ENCODE measurements around the gene SMIM3. TPM values are rescaled to one million over a fixed set of nuclear protein-coding genes. Genes with fewer than 3 reads are reported as not detected.

Gene SMIM3
- total and polyA plus RNA-seq, 2 of the 8 experiments (the other 6 are each of a cell fraction or from before 2014, with no cell fraction given): 10.4 to 15.7 TPM

- ChIA-PET CTCF (ENCODE audit: partially characterized antibody) (interaction anchor here (0.7 to 3.4 kb wide), 50 partner anchors 9 to 364 kb away, joined by 3 to 88 read pairs (median 4); partner anchors contain the start of genes GPX3, IRGM and SMIM3), POLR2A (ENCODE audit: partially characterized antibody) (interaction anchor here (0.7 to 1.9 kb wide), 6 partner anchors 9 to 101 kb away, joined by 3 to 6 read pairs (median 3); partner anchors contain the start of genes DCTN4 and RBM22)
- no peaks in the 10 kb centered on the region for H3K79me1 ChIP-seq (ENCODE audit: low read depth, low read length)
- peak overlapping the region; percentile 100 for H2AFZ ChIP-seq (ENCODE audit: low read length)
- no peak overlapping the region for H2BK15ac ChIP-seq (ENCODE audit: low read length)
- H3K56ac ChIP-seq (replicated peaks; ENCODE audit: insufficient read length, low read depth, low read length): no peak overlapping the region
- WGBS, 2 experiments (ENCODE audit: extremely low coverage in 1 of 2, insufficient coverage in 1 of 2, insufficient read length in 1 of 2, insufficient replicate concordance in 2 of 2, low coverage in 1 of 2, low lambda C conversion rate in 2 of 2, missing lambda C conversion rate in 1 of 2): 10% methylated on average over 15 of the region's 15 CpGs; no CpG with 5 or more reads in 1 of the 2 experiments
- H2BK12ac ChIP-seq (ENCODE audit: low read depth, low read length): no peak overlapping the region; the same call in 1 of the 2 replicates
- peak overlapping the region; percentile 52 to 60 (median 56) for H3K4me3 ChIP-seq (ENCODE audit: extremely low read depth in 1 of 4, insufficient read depth in 2 of 4, low read depth in 3 of 4, low read length in 4 of 4)
- H3K9ac ChIP-seq (replicated peaks in 1 of 4; ENCODE audit: extremely low read depth in 1 of 4, low read depth in 3 of 4, low read length in 3 of 4): peak overlapping the region; percentile 13 to 43 (median 36); a peak in 5 of 7 replicates
- H3K23ac ChIP-seq (ENCODE audit: insufficient read length): no peak overlapping the region
- H2BK20ac ChIP-seq (ENCODE audit: low read length): no peak overlapping the region
- H3K18ac ChIP-seq (ENCODE audit: extremely low read depth, low read length): peak overlapping the region; percentile 80
- no peak overlapping the region for H2BK120ac ChIP-seq (replicated peaks; ENCODE audit: low read depth, low read length)
- peak in 1 of 2 experiments; percentile 75 for DNase-seq (ENCODE audit: low read depth in 1 of 2, low spot score in 2 of 2)
- FAIRE-seq: peak; percentile 97
- H4K91ac ChIP-seq (replicated peaks; ENCODE audit: insufficient read length, low read length): no peak overlapping the region
- H3K4me2 ChIP-seq (ENCODE audit: insufficient read depth in 1 of 2, low read depth in 2 of 2, low read length in 2 of 2): peak overlapping the region; percentile 75 to 87
- H3K23me2 ChIP-seq (ENCODE audit: low read depth, low read length): peaks cover 2% of the 10 kb centered on the region; the same call in 1 of the 2 replicates
- H3K27ac ChIP-seq (ENCODE audit: low read depth, low read length): 0 out of 2 replicates have a peak overlapping the region, but pooled peaks have one; percentile 5
- 0 out of 2 replicates have a peak overlapping the region, but pooled peaks have one; percentile 0 for H2BK5ac ChIP-seq (ENCODE audit: low read depth, low read length)
- no peaks in the 10 kb centered on the region for H3K79me2 ChIP-seq (ENCODE audit: control insufficient read depth in 1 of 2, insufficient read depth in 2 of 2, low read length in 2 of 2)
- peaks cover 0 to 3% (median 0%) of the 10 kb centered on the region in 4 experiments; a peak in 1 of 7 replicates for H3K4me1 ChIP-seq (replicated peaks in 1 of 4; ENCODE audit: control insufficient read depth in 3 of 4, insufficient read depth in 4 of 4, low read length in 3 of 4)
- H4K8ac ChIP-seq (ENCODE audit: extremely low read depth, insufficient read depth, low read length): no peak overlapping the region
- no peaks in the 10 kb centered on the region; a peak in 2 of 4 replicates for H3K9me3 ChIP-seq (ENCODE audit: insufficient read depth in 2 of 2, low read depth in 1 of 2, low read length in 1 of 2)
- H4K20me1 ChIP-seq (replicated peaks in 1 of 2; ENCODE audit: control insufficient read depth in 1 of 2, insufficient read depth in 2 of 2, low read length in 2 of 2): no peaks in the 10 kb centered on the region
- no peak overlapping the region for H4K5ac ChIP-seq (ENCODE audit: insufficient read length, low read depth, low read length)
- H3K36me3 ChIP-seq (ENCODE audit: control insufficient read depth in 2 of 4, insufficient read depth in 4 of 4, low read length in 3 of 4): no peaks in the 10 kb centered on the region
- no peak overlapping the region for H3K4ac ChIP-seq (replicated peaks; ENCODE audit: insufficient read length, low read depth, low read length)
- H2AK5ac ChIP-seq (ENCODE audit: low read depth, low read length): no peak overlapping the region
- no peak overlapping the region for H3K14ac ChIP-seq (ENCODE audit: insufficient read length)
- H3K27me3 ChIP-seq (replicated peaks in 1 of 4; ENCODE audit: control insufficient read depth in 3 of 4, extremely low read depth in 1 of 4, insufficient read depth in 3 of 4, low read length in 3 of 4): no peaks in the 10 kb centered on the region
- TF ChIP-seq ASH2L (IDR thresholded peaks at IDR 0.05; ENCODE audit: low read length) (peak; percentile 66), YY1 (IDR thresholded peaks at IDR 0.05; ENCODE audit: low read depth, low read length) (no peak), RAD21 (IDR thresholded peaks at IDR 0.05 in 1 of 2, conservative IDR thresholded peaks at IDR 0.05 in 1 of 2; ENCODE audit: low read depth in 2 of 2, low read length in 2 of 2) (peak; percentile 62 to 70), KDM4A (IDR thresholded peaks at IDR 0.05; ENCODE audit: low read depth, low read length, severe bottlenecking) (peak; percentile 75), MAX (IDR thresholded peaks at IDR 0.05) (peak; percentile 41; the same call in 1 of the 2 replicates), EGR1 (IDR thresholded peaks at IDR 0.05; ENCODE audit: borderline replicate concordance, low read depth, low read length) (no peak), GTF2F1 (IDR thresholded peaks at IDR 0.05; ENCODE audit: borderline replicate concordance, low read depth, low read length) (no peak), TEAD4 (IDR thresholded peaks at IDR 0.05; ENCODE audit: low read depth, low read length) (peak; percentile 51; the same call in 1 of the 2 replicates), RNF2 (IDR thresholded peaks at IDR 0.05; ENCODE audit: borderline replicate concordance, low read depth, low read length, missing control alignments, poor library complexity, severe bottlenecking) (no peak), RFX5 (IDR thresholded peaks at IDR 0.05; ENCODE audit: borderline replicate concordance, low read depth, low read length) (no peak)
Observed at GRCh38 chr5:150801117-150801927, 22.8 kb downstream of the SMIM3 start.
